Pancreas (tissue), 10 donors: ENCODE results near the gene DTL. TPM values are rescaled to one million over a fixed set of nuclear protein-coding genes. Genes with fewer than 3 reads are reported as not detected.

Experiments
- ATAC-seq, 4 donors: fragments of 200-7000 bp; cut with Tn5 transposase; one replicate each; pipeline versions ENCODE4 v1.8.0 to v1.9.1; 2020; ENCODE audit warnings: mild to moderate bottlenecking in 4 of 4, moderate library complexity in 4 of 4
- DNase-seq, 6 donors: peaks; one replicate each; pipeline ENCODE4 v3.0.0-alpha.2; 2020
- FAIRE-seq: peaks from 2 replicates; lab custom pipeline; 2012; peaks lifted over from hg19 to GRCh38; lab: Jason Lieb, UNC
- H3K27ac ChIP-seq, 4 donors: fragments of 200-600 bp; sonication (generic); 1 replicate in 3 of 4; 2 replicates in 1 of 4; pipeline versions ENCODE4 v1.5.0 to v1.8.0; 2020
- H3K27me3 ChIP-seq, 4 donors: fragments of 200-600 bp; one replicate each; pipeline ENCODE4 v1.8.0; 2021
- H3K36me3 ChIP-seq, 3 donors: fragments of 200-600 bp; sonication (generic) in 1 of 3; one replicate each; pipeline versions ENCODE4 v1.5.0 to v1.8.0; 2020 to 2021
- H3K4me1 ChIP-seq, 3 donors: fragments of 200-600 bp; one replicate each; pipeline ENCODE4 v1.8.0; 2021
- H3K4me3 ChIP-seq, 4 donors: fragments of 200-600 bp; sonication (generic) in 2 of 4; one replicate each; pipeline versions ENCODE4 v1.5.0 to v1.8.0; 2020 to 2021
- H3K9me3 ChIP-seq, 4 donors: fragments of 200-600 bp; one replicate each; pipeline ENCODE4 v1.8.0; 2021
- CTCF ChIP-seq, 4 donors: fragments of 200-600 bp; sonication (generic) in 3 of 4; IDR thresholded peaks; one replicate each; pipeline versions ENCODE4 v1.5.0 to v1.8.0; 2021; ENCODE audit warnings: antibody characterized with exemption in 4 of 4
- WGBS, 2 donors: extraction: QIAGEN DNeasy Blood & Tissue Kit; methylation state at CpG; one replicate each; pipeline ENCODE4 v1.1.7; 2013; 5-methylcytosine and 5-hydroxymethylcytosine counted together
- intact Hi-C, 3 donors: fragments of 100-400 bp; cut with DNase I; formaldehyde crosslinking; loops; one replicate each; pipeline versions ENCODE4 v1.11.1 to v1.14.2; 2022
- polyA plus RNA-seq, 2 donors: library from polyadenylated mRNA; stranded (reverse); fragments of 200-250 nt; gene quantifications; one replicate each; pipeline ENCODE4 v1.2.3, GENCODE V29; 2013
- total RNA-seq, 6 donors: library from RNA; stranded (reverse); fragmentation: NEBNext Ultra II Directional in 4 of 6; extraction: Animal tissue kit (Norgen Biotek cat#: 25700) in 4 of 6; gene quantifications; one replicate each; pipeline versions ENCODE4 v1.2.1 to v1.2.4, GENCODE V29; 2021 to 2023
- donor health status: healthy with polysubstance abuse.
- donor health status: DM: no; HTN: no; CAD: no; lungs with moderate emphysema.
- donor health status: DM: no; HTN: no; CAD: no.
- donor health status: control.
- donor health status: control.
- donor health status: Bipolar disorder and iron deficiency.
- donor health status: DM: yes; HTN: yes; CAD: no.
- donor health status: DM: no; HTN: no; CAD: no.
- donor health status: DM: no; HTN: no; CAD: no.
- donor health status: DM: yes; HTN: yes; CAD: no.

The DTL gene
- total and polyA plus RNA-seq, 8 donors: 0.05 to 1.1 (median 0.49) TPM

- H3K4me3 ChIP-seq: no peak overlapping the region
- WGBS, 2 donors: 88 to 95% methylated on average over 2 of the region's 2 CpGs
- H3K4me1 ChIP-seq: no peaks in the 10 kb centered on the region
- no peaks in the 10 kb centered on the region for H3K27me3 ChIP-seq
- TF ChIP-seq CTCF (IDR thresholded peaks at IDR 0.05): no peak
- FAIRE-seq: no peak
- no peak for ATAC-seq
- H3K9me3 ChIP-seq: no peaks in the 10 kb centered on the region
- intact Hi-C loops: loop anchor here in 1 of 3 donors (10.0 kb wide), 1 partner anchor 376 kb away; no protein-coding TSS in a partner anchor
- DNase-seq: no peak
- no peaks in the 10 kb centered on the region for H3K36me3 ChIP-seq
- no peak overlapping the region for H3K27ac ChIP-seq
Measured at GRCh38 chr1:212078826-212079225, 43.3 kb downstream of the DTL start.

GRCh38 chr1:212082765-212083406 lies 47.3 kb downstream of the DTL start:
- no peak for FAIRE-seq
- H3K4me1 ChIP-seq: no peaks in the 10 kb centered on the region
- intact Hi-C loops: loop anchor here in 1 of 3 donors (10.0 kb wide), 1 partner anchor 212 kb away; no protein-coding TSS in a partner anchor
- no peaks in the 10 kb centered on the region for H3K27me3 ChIP-seq
- no peak for ATAC-seq
- H3K4me3 ChIP-seq: no peak overlapping the region
- H3K9me3 ChIP-seq: no peaks in the 10 kb centered on the region
- 96 to 98% methylated on average over 2 of the region's 2 CpGs for WGBS, 2 donors
- no peaks in the 10 kb centered on the region for H3K36me3 ChIP-seq
- H3K27ac ChIP-seq: no peak overlapping the region
- DNase-seq: no peak
- TF ChIP-seq CTCF (IDR thresholded peaks at IDR 0.05): no peak

- H3K9me3 ChIP-seq: no peaks in the 10 kb centered on the region
- 81 to 88% methylated on average over 3 of the region's 3 CpGs for WGBS, 2 donors
- no peaks in the 10 kb centered on the region for H3K36me3 ChIP-seq
- no peak for ATAC-seq
- H3K27me3 ChIP-seq: no peaks in the 10 kb centered on the region
- H3K4me3 ChIP-seq: no peak overlapping the region
- no peak for FAIRE-seq
- intact Hi-C loops: loop anchor here in 1 of 3 donors (10.0 kb wide), 1 partner anchor 205 kb away; no protein-coding TSS in a partner anchor
- H3K27ac ChIP-seq: no peak overlapping the region
- no peak for TF ChIP-seq CTCF (IDR thresholded peaks at IDR 0.05)
- no peak for DNase-seq
- H3K4me1 ChIP-seq: no peaks in the 10 kb centered on the region
Measured at GRCh38 chr1:212089560-212090163, 54.1 kb downstream of the DTL start.

- 82 to 83% methylated on average over 6 of the region's 6 CpGs for WGBS, 2 donors
- no peaks in the 10 kb centered on the region for H3K4me1 ChIP-seq
Measured at GRCh38 chr1:212091438-212092121, 56.0 kb downstream of the DTL start.

More at GRCh38 chr1:212091438-212092121, 56.0 kb downstream of the DTL start:
- no peak for DNase-seq
- Histone ChIP-seq H3K4me3 (no peak overlapping the region), H3K36me3 (no peaks in the 10 kb centered on the region), H3K9me3 (no peaks in the 10 kb centered on the region), H3K27me3 (no peaks in the 10 kb centered on the region), H3K27ac (no peak overlapping the region)
- FAIRE-seq: no peak
- intact Hi-C loops: no loop called here
- TF ChIP-seq CTCF (IDR thresholded peaks at IDR 0.05): no peak
- no peak for ATAC-seq
